H1 (cell line): ENCODE results near the gene MXI1. TPM values are rescaled to one million over a fixed set of nuclear protein-coding genes. Genes with fewer than 3 reads are reported as not detected.
"Not testable (repeated sequence)": the region's sequence is repeated elsewhere in the genome, so short reads cannot be mapped to it uniquely, and the experiment has no call there.

Experiments
- CTCF ChIA-PET: fragments of 300-600 bp; sonication (Branson Sonifier 250); formaldehyde crosslinking; loops from one replicate; lab custom pipeline; 2021; ENCODE audit not compliant: partially characterized antibody; lab: Charles Lee
- POLR2A ChIA-PET: fragments of 300-600 bp; sonication (Branson Sonifier 250); formaldehyde crosslinking; loops from one replicate; lab custom pipeline; 2021; ENCODE audit warnings: inconsistent platforms; ENCODE audit not compliant: partially characterized antibody; lab: Charles Lee
- DNase-seq, 2 experiments: peaks; one replicate each; pipeline versions ENCODE4 v3.0.0 to v3.0.0-alpha.2; 2010 to 2022; ENCODE audit warnings: low spot score in 2 of 2, low read depth in 1 of 2, mixed read lengths in 1 of 2
- FAIRE-seq: peaks from 2 replicates; lab custom pipeline; 2011; peaks lifted over from hg19 to GRCh38; lab: Jason Lieb, UNC
- H2AFZ ChIP-seq: 2 replicates; pipeline ENCODE4 v1.8.1; 2012; ENCODE audit warnings: low read length, inconsistent platforms
- H2AK5ac ChIP-seq: 2 replicates; pipeline ENCODE4 v1.6.1; 2013; ENCODE audit warnings: low read depth, low read length
- H2BK120ac ChIP-seq: replicated peaks from 2 replicates; pipeline ENCODE3; 2013; ENCODE audit warnings: low read depth, low read length, inconsistent platforms
- H2BK12ac ChIP-seq: 2 replicates; pipeline ENCODE4 v1.6.1; 2013; ENCODE audit warnings: low read depth, low read length
- H2BK15ac ChIP-seq: 2 replicates; pipeline ENCODE4 v1.6.1; 2013; ENCODE audit warnings: low read length
- H2BK20ac ChIP-seq: 2 replicates; pipeline ENCODE4 v1.6.1; 2013; ENCODE audit warnings: low read length
- H2BK5ac ChIP-seq: 2 replicates; pipeline ENCODE4 v1.6.1; 2013; ENCODE audit warnings: low read depth, low read length
- H3K14ac ChIP-seq: 2 replicates; pipeline ENCODE4 v1.6.1; 2013; ENCODE audit warnings: inconsistent platforms; ENCODE audit not compliant: insufficient read length
- H3K18ac ChIP-seq: 2 replicates; pipeline ENCODE4 v1.6.1; 2013; ENCODE audit warnings: low read length; ENCODE audit errors: extremely low read depth
- H3K23ac ChIP-seq: 2 replicates; pipeline ENCODE4 v1.6.1; 2013; ENCODE audit warnings: inconsistent platforms; ENCODE audit not compliant: insufficient read length
- H3K23me2 ChIP-seq: 2 replicates; pipeline ENCODE4 v1.6.1; 2013; ENCODE audit warnings: low read depth, low read length
- H3K27ac ChIP-seq: 2 replicates; pipeline ENCODE4 v1.6.1; 2011; ENCODE audit warnings: low read depth, low read length, inconsistent platforms
- H3K27me3 ChIP-seq, 4 experiments: replicated peaks in 1 of 4; 1 replicate in 1 of 4; 2 replicates in 3 of 4; pipeline versions ENCODE4 v1.6.1 to v1.8.1; 2011 to 2013; ENCODE audit warnings: low read length in 3 of 4, mild to moderate bottlenecking in 3 of 4, inconsistent platforms in 2 of 4, mixed read lengths in 2 of 4, moderate library complexity in 1 of 4; ENCODE audit not compliant: control insufficient read depth in 3 of 4, insufficient read depth in 3 of 4; ENCODE audit errors: extremely low read depth in 1 of 4
- H3K36me3 ChIP-seq, 4 experiments: 2 replicates each; pipeline versions ENCODE4 v1.6.1 to v1.8.1; 2011 to 2013; ENCODE audit warnings: mild to moderate bottlenecking in 4 of 4, low read length in 3 of 4, moderate library complexity in 2 of 4, control low read depth in 1 of 4, inconsistent platforms in 1 of 4; ENCODE audit not compliant: insufficient read depth in 4 of 4, control insufficient read depth in 2 of 4
- H3K4ac ChIP-seq: replicated peaks from 2 replicates; pipeline ENCODE3; 2013; ENCODE audit warnings: low read length, low read depth, mixed read lengths, inconsistent platforms; ENCODE audit not compliant: insufficient read length
- H3K4me1 ChIP-seq, 4 experiments: replicated peaks in 1 of 4; 1 replicate in 1 of 4; 2 replicates in 3 of 4; pipeline versions ENCODE4 v1.6.1 to v1.8.1; 2011 to 2013; ENCODE audit warnings: low read length in 3 of 4, inconsistent platforms in 2 of 4, mixed read lengths in 1 of 4; ENCODE audit not compliant: insufficient read depth in 4 of 4, control insufficient read depth in 3 of 4
- H3K4me2 ChIP-seq, 2 experiments: 2 replicates each; pipeline versions ENCODE4 v1.6.1 to v1.8.1; 2011 to 2013; ENCODE audit warnings: low read depth in 2 of 2, low read length in 2 of 2, control low read depth in 1 of 2, inconsistent platforms in 1 of 2, mild to moderate bottlenecking in 1 of 2; ENCODE audit not compliant: insufficient read depth in 1 of 2
- H3K4me3 ChIP-seq, 4 experiments: fragments of 200-600, 300-600 bp in 1 of 4; sonication (generic), shearing (Covaris generic), sonication (Bioruptor Twin) in 1 of 4; 2 replicates each; pipeline versions ENCODE4 v1.5.1 to v1.8.1; 2011 to 2016; ENCODE audit warnings: low read length in 4 of 4, low read depth in 3 of 4, control low read depth in 2 of 4, inconsistent platforms in 2 of 4, mild to moderate bottlenecking in 2 of 4, mixed read lengths in 1 of 4, moderate library complexity in 1 of 4; ENCODE audit not compliant: insufficient read depth in 2 of 4; ENCODE audit errors: extremely low read depth in 1 of 4
- H3K56ac ChIP-seq: replicated peaks from 2 replicates; pipeline ENCODE3; 2013; ENCODE audit warnings: low read depth, mild to moderate bottlenecking, mixed read lengths, low read length, inconsistent platforms; ENCODE audit not compliant: insufficient read length
- H3K79me1 ChIP-seq: 2 replicates; pipeline ENCODE4 v1.6.1; 2013; ENCODE audit warnings: low read depth, low read length, control low read depth
- H3K79me2 ChIP-seq, 2 experiments: 2 replicates each; pipeline versions ENCODE4 v1.6.1 to v1.8.1; 2012 to 2013; ENCODE audit warnings: low read length in 2 of 2, mild to moderate bottlenecking in 2 of 2, inconsistent platforms in 1 of 2; ENCODE audit not compliant: insufficient read depth in 2 of 2, control insufficient read depth in 1 of 2
- H3K9ac ChIP-seq, 4 experiments: replicated peaks in 1 of 4; 1 replicate in 1 of 4; 2 replicates in 3 of 4; pipeline versions ENCODE4 v1.6.1 to v1.8.1; 2011 to 2013; ENCODE audit warnings: low read depth in 3 of 4, low read length in 3 of 4, control low read depth in 2 of 4, mild to moderate bottlenecking in 2 of 4, moderate library complexity in 2 of 4, inconsistent platforms in 1 of 4; ENCODE audit errors: extremely low read depth in 1 of 4
- H3K9me3 ChIP-seq, 2 experiments: 2 replicates each; pipeline versions ENCODE4 v1.6.1 to v1.8.1; 2012 to 2013; ENCODE audit warnings: mild to moderate bottlenecking in 2 of 2, moderate library complexity in 2 of 2, control low read depth in 1 of 2, inconsistent platforms in 1 of 2, low read depth in 1 of 2, low read length in 1 of 2, mixed read lengths in 1 of 2; ENCODE audit not compliant: insufficient read depth in 2 of 2
- H4K20me1 ChIP-seq, 2 experiments: replicated peaks in 1 of 2; 2 replicates each; pipeline versions ENCODE3 to v1.8.1; 2011 to 2013; ENCODE audit warnings: inconsistent platforms in 2 of 2, low read length in 2 of 2, mild to moderate bottlenecking in 1 of 2; ENCODE audit not compliant: insufficient read depth in 2 of 2, control insufficient read depth in 1 of 2
- H4K5ac ChIP-seq: 2 replicates; pipeline ENCODE4 v1.6.1; 2013; ENCODE audit warnings: low read length, low read depth, mixed read lengths, inconsistent platforms; ENCODE audit not compliant: insufficient read length
- H4K8ac ChIP-seq: 2 replicates; pipeline ENCODE4 v1.8.0; 2013; ENCODE audit warnings: mild to moderate bottlenecking, moderate library complexity, low read length, inconsistent platforms; ENCODE audit not compliant: insufficient read depth; ENCODE audit errors: extremely low read depth
- H4K91ac ChIP-seq: replicated peaks from 2 replicates; pipeline ENCODE3; 2013; ENCODE audit warnings: low read length, mixed read lengths, inconsistent platforms; ENCODE audit not compliant: insufficient read length
- WGBS, 2 experiments: shearing (Covaris generic) in 1 of 2; methylation state at CpG; one replicate each; pipeline versions ENCODE4 v1.1.6 to v1.1.7; 2013 to 2015; ENCODE audit warnings: low lambda C conversion rate in 2 of 2, mixed read lengths in 2 of 2, inconsistent platforms in 1 of 2, low coverage in 1 of 2, missing lambda C conversion rate in 1 of 2; ENCODE audit not compliant: insufficient replicate concordance in 2 of 2, insufficient coverage in 1 of 2, insufficient read length in 1 of 2; ENCODE audit errors: extremely low coverage in 1 of 2, missing lambda C conversion rate in 1 of 2; 5-methylcytosine and 5-hydroxymethylcytosine counted together
- polyA plus RNA-seq, 7 experiments: library from polyadenylated mRNA; depleted of rRNA in 3 of 7; stranded (reverse) in 5 of 7; unstranded in 2 of 7; fragments of >200 nt in 5 of 7; fragments of 200-250 nt in 2 of 7; gene quantifications; 1 replicate in 5 of 7; 2 replicates in 1 of 7; 4 replicates in 1 of 7; pipeline versions ENCODE4 v1.2.1 to v1.2.3, GENCODE V29; 2011 to 2013; ENCODE audit warnings: missing spikeins in 2 of 7, mixed read lengths in 2 of 7
- total RNA-seq: library from RNA; stranded (reverse); fragmentation: NEBNext Ultra II Directional; extraction: Animal tissue kit (Norgen Biotek cat#: 25700); gene quantifications from 2 replicates; pipeline ENCODE4 v1.2.1, GENCODE V29; 2021

The MXI1 gene
- total and polyA plus RNA-seq, 2 of the 8 experiments (the other 6 are each of a cell fraction or from before 2014, with no cell fraction given): 5.7 to 8.8 TPM

- H2AFZ ChIP-seq, H3K79me1 ChIP-seq, H3K9me3 ChIP-seq, H4K91ac ChIP-seq, H3K23me2 ChIP-seq, H3K4me1 ChIP-seq, POLR2A ChIA-PET, H2BK15ac ChIP-seq, H4K8ac ChIP-seq, H4K20me1 ChIP-seq, H3K4me3 ChIP-seq, H2BK120ac ChIP-seq, H3K9ac ChIP-seq, H3K18ac ChIP-seq, H3K4ac ChIP-seq, H3K36me3 ChIP-seq, H3K27me3 ChIP-seq, H3K23ac ChIP-seq, H2AK5ac ChIP-seq, H3K79me2 ChIP-seq, H2BK20ac ChIP-seq, FAIRE-seq, H3K27ac ChIP-seq, H3K56ac ChIP-seq, H4K5ac ChIP-seq, DNase-seq, H3K14ac ChIP-seq, H3K4me2 ChIP-seq, H2BK5ac ChIP-seq, H2BK12ac ChIP-seq: not testable (repeated sequence)
- CTCF ChIA-PET: interaction anchor here (0.5 to 2.6 kb wide), 7 partner anchors 10 to 313 kb away, joined by 3 to 10 read pairs (median 3); no protein-coding TSS in a partner anchor
- WGBS, 2 experiments: 86% methylated on average over 12 of the region's 15 CpGs; no CpG with 5 or more reads in 1 of the 2 experiments
Measured at GRCh38 chr10:110272995-110273394, 65.6 kb downstream of the MXI1 start.
